ENCODE results near the gene LAMC3.

LAMC3 gene

GRCh38 chr9:131087354-131087893, 78.5 kb downstream of the LAMC3 start:
- no peak overlapping the region for H3K27ac Mint-ChIP-seq
- H3K4me1 Mint-ChIP-seq (ENCODE audit: low read depth): no peaks in the 10 kb centered on the region
- H3K9me3 Mint-ChIP-seq (ENCODE audit: low read depth): no peaks in the 10 kb centered on the region
- no peak overlapping the region for H3K4me3 Mint-ChIP-seq
- no peaks in the 10 kb centered on the region for H3K27me3 Mint-ChIP-seq
- H3K36me3 Mint-ChIP-seq: no peaks in the 10 kb centered on the region

DNA sequence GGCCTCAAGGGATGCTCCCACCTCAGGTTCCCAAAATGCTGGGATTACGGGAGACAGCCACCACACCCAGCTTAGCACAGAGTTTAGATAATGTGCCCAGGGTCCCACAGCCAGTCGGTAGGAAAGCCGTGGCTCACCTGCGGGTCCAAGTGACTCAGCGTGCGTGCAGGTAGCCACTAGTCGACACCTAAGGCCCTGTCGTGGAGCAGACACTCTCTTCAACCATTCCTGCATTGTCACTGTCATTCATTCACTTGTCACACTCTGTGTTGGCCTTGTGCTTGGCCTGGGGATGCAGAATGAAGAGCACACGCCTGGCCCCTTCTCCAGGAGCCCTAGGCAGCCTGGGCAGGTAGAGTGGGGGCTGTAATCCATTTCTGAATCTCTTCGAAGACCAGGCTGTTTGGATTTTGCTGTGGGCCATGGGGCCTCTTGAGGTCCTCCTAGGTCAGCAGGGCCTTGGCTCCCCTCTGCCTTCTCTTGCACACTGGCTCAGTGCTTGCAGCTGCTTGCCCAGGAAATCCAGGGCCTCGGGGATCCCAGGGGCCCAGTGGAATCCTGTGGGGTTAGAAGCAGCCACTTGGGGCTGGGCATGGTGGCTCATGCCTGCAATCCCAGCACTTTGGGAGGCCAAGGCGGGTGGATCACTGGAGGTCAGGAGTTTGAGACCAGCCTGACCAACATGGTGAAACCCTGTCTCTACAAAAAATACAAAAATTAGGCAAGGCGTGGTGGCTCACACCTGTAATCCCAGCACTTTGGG, 81.2 kb downstream of the LAMC3 start:
- Mint-ChIP-seq H3K27me3 (peaks cover 8% of the 10 kb centered on the region), H3K36me3 (no peaks in the 10 kb centered on the region), H3K27ac (no peak overlapping the region), H3K4me1 (ENCODE audit: low read depth) (no peaks in the 10 kb centered on the region), H3K4me3 (no peak overlapping the region), H3K9me3 (ENCODE audit: low read depth) (no peaks in the 10 kb centered on the region)

- Mint-ChIP-seq H3K36me3 (no peaks in the 10 kb centered on the region), H3K27me3 (peaks cover 14% of the 10 kb centered on the region), H3K4me1 (ENCODE audit: low read depth) (peaks cover 4% of the 10 kb centered on the region), H3K9me3 (ENCODE audit: low read depth) (no peaks in the 10 kb centered on the region), H3K4me3 (no peak overlapping the region), H3K27ac (no peak overlapping the region)
These were observed 82.5 kb downstream of the LAMC3 start for GRCh38 chr9:131091352-131091992.

DNA sequence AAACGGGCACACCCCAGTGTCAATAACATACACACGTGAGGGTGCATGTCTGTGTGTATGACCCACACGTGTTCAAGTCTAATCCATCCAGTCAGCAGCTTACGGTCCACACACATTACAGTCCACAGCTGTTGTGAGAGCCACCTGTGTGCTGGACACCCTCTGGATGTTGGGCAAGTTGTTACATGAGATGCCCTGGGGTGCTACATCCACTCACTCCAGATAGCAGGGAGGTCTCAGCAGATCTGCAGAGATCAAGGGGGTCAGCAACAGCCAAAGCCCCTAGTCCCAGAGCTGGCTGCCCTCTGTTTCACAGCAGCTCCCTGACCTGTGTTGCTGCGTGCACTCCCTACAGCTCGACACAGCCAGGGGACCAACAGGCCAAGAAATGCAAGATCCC, 83.1 kb downstream of the LAMC3 start:
- Mint-ChIP-seq H3K4me1 (ENCODE audit: low read depth) (peaks cover 4% of the 10 kb centered on the region), H3K27me3 (peaks cover 14% of the 10 kb centered on the region), H3K9me3 (ENCODE audit: low read depth) (no peaks in the 10 kb centered on the region), H3K4me3 (no peak overlapping the region), H3K27ac (no peak overlapping the region), H3K36me3 (no peaks in the 10 kb centered on the region)

GRCh38 chr9:131092548-131093440, 83.8 kb downstream of the LAMC3 start:
- Mint-ChIP-seq H3K4me3 (no peak overlapping the region), H3K27ac (no peak overlapping the region), H3K9me3 (ENCODE audit: low read depth) (no peaks in the 10 kb centered on the region), H3K27me3 (peaks cover 18% of the 10 kb centered on the region), H3K36me3 (no peaks in the 10 kb centered on the region), H3K4me1 (ENCODE audit: low read depth) (peaks cover 8% of the 10 kb centered on the region)

GRCh38 chr9:131094015-131094414, 85.0 kb downstream of the LAMC3 start:
- Mint-ChIP-seq H3K9me3 (ENCODE audit: low read depth) (no peaks in the 10 kb centered on the region), H3K27ac (no peak overlapping the region), H3K27me3 (peaks cover 18% of the 10 kb centered on the region), H3K36me3 (no peaks in the 10 kb centered on the region), H3K4me1 (ENCODE audit: low read depth) (peaks cover 8% of the 10 kb centered on the region), H3K4me3 (no peak overlapping the region)

DNA sequence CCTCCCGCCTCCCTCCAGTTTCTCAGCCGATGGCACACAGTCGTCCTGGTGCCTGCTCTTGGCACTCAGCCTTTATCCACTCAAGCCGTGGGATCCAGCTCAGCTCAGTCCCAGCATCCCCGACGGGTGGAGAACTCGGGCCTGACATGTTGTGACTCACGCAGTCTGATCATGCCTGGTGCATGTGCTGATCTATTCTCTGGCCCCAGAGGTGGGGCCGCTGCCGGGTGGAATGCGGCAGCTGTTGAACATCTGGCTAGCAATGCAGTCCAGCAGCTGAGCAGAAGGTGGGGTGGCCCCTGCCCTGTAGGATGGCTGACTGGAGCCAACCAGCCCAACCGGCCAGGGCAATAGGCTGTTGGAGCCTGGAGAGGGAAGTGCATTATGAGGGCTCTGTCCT, 85.6 kb downstream of the LAMC3 start:
- Mint-ChIP-seq H3K4me3 (peak overlapping the region; percentile 60), H3K27ac (no peak overlapping the region), H3K27me3 (peaks cover 18% of the 10 kb centered on the region), H3K36me3 (no peaks in the 10 kb centered on the region), H3K9me3 (ENCODE audit: low read depth) (no peaks in the 10 kb centered on the region), H3K4me1 (ENCODE audit: low read depth) (peaks cover 8% of the 10 kb centered on the region)

- Mint-ChIP-seq H3K27ac (no peak overlapping the region), H3K4me3 (peak overlapping the region; percentile 74), H3K36me3 (no peaks in the 10 kb centered on the region), H3K4me1 (ENCODE audit: low read depth) (peaks cover 8% of the 10 kb centered on the region), H3K27me3 (peaks cover 18% of the 10 kb centered on the region), H3K9me3 (ENCODE audit: low read depth) (no peaks in the 10 kb centered on the region)
These were observed 86.8 kb downstream of the LAMC3 start for GRCh38 chr9:131095666-131096268.

- peak within 1 kb of the TSS; percentile 79 for H3K4me3 Mint-ChIP-seq
- H3K4me1 Mint-ChIP-seq (ENCODE audit: low read depth): peaks cover 8% of the 10 kb centered on the region
- no peaks in the 10 kb centered on the region for H3K9me3 Mint-ChIP-seq (ENCODE audit: low read depth)
- H3K36me3 Mint-ChIP-seq: no peaks in the 10 kb centered on the region
- H3K27ac Mint-ChIP-seq: no peak within 1 kb of the TSS
- H3K27me3 Mint-ChIP-seq: peaks cover 18% of the 10 kb centered on the region
These were observed 87.5 kb downstream of the LAMC3 start, which contains the start of gene AIF1L for GRCh38 chr9:131096269-131097125. Gene AIF1L, plus strand, starts transcription at chr9:131096531. Its CDS starts 99 bp downstream, at chr9:131096630.

DNA sequence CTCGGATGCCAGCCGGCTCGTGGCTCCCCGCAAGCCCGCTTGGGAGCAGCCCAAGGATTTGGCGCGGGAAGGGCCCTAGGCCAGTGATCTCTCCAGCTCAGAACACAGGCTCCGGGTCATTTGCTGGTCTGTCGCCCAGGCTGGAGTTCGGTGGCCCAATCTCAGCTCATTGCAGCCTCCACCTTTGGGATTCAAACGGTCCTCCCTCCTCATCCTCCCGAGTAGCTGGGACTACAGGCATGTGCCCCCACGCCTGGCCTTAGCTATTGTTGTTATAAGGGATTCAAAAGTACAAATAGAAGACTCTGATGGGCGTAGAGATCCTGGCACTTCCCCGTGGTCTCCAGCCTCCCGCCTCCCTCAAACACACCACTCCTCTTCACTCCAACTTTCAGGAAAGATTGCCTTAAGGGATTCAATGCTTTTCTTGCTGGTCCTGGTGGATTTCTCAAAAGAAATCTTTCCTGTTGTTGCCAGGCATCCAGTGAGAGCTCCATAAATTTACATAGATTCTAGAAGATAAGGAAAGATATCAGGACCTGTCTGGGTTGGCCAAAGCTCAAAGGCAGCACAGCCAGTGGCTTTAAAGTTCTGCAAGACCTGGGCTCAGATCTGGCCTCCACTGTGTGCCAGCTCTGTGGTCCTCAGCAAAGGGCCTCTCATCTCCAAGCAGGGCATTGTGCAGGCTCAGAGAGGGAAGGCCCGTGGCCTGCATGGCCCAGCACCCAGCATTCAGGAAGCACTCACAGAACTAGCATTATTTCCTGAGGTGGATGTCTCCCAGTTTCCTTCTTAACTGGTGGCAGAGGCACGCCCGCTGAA, 88.4 kb downstream of the LAMC3 start:
- H3K4me1 Mint-ChIP-seq (ENCODE audit: low read depth): peaks cover 8% of the 10 kb centered on the region
- no peak overlapping the region for H3K27ac Mint-ChIP-seq
- H3K9me3 Mint-ChIP-seq (ENCODE audit: low read depth): no peaks in the 10 kb centered on the region
- H3K36me3 Mint-ChIP-seq: no peaks in the 10 kb centered on the region
- H3K4me3 Mint-ChIP-seq: peak overlapping the region; percentile 79
- H3K27me3 Mint-ChIP-seq: peaks cover 18% of the 10 kb centered on the region

DNA sequence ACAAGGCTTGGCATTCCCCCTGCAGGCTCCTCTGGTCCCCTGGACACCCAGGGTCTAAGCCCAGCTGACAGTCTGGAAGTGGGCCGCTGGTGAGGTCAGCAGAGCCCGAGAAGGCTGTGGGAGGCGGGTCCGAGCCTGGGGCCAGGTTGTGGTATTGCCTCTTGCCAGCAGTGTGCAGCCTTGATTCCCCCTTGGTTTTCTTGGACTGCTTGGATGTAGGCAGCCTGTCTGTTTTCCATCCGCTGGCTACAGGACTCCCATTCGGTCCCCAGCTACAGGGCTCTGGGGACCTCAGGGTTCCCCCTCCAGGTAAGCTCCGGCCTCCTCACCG, 88.9 kb downstream of the LAMC3 start:
- Mint-ChIP-seq H3K4me1 (ENCODE audit: low read depth) (peaks cover 8% of the 10 kb centered on the region), H3K27ac (no peak overlapping the region), H3K36me3 (no peaks in the 10 kb centered on the region), H3K9me3 (ENCODE audit: low read depth) (no peaks in the 10 kb centered on the region), H3K4me3 (peak overlapping the region; percentile 17), H3K27me3 (peaks cover 18% of the 10 kb centered on the region)

DNA sequence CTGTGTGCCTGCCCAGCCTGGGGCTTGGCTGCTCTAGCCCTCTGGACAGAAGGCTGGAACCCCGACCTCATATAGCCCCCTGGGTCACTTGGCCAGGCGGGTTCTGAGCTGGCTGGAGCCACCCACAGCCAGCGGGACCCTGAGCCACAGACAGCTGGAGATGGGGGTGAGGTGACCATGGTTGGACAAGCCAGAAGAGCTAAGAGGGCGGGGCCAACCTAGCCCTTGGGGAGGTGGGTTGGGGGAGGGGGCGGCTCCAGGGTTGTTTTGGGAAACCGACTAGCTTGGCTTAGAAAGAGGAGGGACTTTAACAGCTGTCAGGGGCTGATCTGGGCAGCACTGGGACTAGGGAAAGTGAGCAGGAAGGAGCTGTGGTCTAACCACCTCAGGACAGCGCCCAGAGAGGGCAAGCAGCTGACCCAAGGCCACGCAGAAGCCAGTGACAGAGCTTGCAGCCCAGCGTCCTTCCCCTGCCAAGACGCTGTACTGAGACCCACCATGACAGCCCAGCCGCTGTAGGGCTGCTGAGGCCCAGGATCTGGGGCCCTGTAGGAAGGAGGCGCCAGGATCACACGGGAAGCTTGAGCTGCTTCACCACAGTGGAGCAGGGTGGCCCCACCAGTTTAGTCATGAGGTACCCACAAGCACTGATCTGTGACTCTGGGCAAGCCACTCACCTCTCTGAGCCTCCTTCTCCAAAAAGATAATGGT, 89.6 kb downstream of the LAMC3 start:
- H3K36me3 Mint-ChIP-seq: no peaks in the 10 kb centered on the region
- H3K27me3 Mint-ChIP-seq: peaks cover 18% of the 10 kb centered on the region
- peak overlapping the region; percentile 17 for H3K4me3 Mint-ChIP-seq
- H3K4me1 Mint-ChIP-seq (ENCODE audit: low read depth): peaks cover 8% of the 10 kb centered on the region
- no peaks in the 10 kb centered on the region for H3K9me3 Mint-ChIP-seq (ENCODE audit: low read depth)
- no peak overlapping the region for H3K27ac Mint-ChIP-seq

Measured in activated naive CD8-positive, alpha-beta T cell (primary cell).